ENCODE data around the gene DPF3. TPM values are rescaled to one million over a fixed set of nuclear protein-coding genes. Genes with fewer than 3 reads are reported as not detected.

DPF3 gene
- polyA plus RNA-seq, 1 experiment = 3.6 TPM

GRCh38 chr14:72685456-72685855, 208.4 kb downstream of the DPF3 start:
- no peak overlapping the region for H3K4me3 ChIP-seq (ENCODE audit: low read depth, low read length)
- no peaks in the 10 kb centered on the region for H3K27me3 ChIP-seq (ENCODE audit: control insufficient read depth, insufficient read depth, low read length)
- TF ChIP-seq, protein P1, sequence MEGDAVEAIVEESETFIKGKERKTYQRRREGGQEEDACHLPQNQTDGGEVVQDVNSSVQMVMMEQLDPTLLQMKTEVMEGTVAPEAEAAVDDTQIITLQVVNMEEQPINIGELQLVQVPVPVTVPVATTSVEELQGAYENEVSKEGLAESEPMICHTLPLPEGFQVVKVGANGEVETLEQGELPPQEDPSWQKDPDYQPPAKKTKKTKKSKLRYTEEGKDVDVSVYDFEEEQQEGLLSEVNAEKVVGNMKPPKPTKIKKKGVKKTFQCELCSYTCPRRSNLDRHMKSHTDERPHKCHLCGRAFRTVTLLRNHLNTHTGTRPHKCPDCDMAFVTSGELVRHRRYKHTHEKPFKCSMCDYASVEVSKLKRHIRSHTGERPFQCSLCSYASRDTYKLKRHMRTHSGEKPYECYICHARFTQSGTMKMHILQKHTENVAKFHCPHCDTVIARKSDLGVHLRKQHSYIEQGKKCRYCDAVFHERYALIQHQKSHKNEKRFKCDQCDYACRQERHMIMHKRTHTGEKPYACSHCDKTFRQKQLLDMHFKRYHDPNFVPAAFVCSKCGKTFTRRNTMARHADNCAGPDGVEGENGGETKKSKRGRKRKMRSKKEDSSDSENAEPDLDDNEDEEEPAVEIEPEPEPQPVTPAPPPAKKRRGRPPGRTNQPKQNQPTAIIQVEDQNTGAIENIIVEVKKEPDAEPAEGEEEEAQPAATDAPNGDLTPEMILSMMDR (IDR thresholded peaks at IDR 0.05; ENCODE audit: insufficient read depth, low read depth, low read length) = no peak
- no peaks in the 10 kb centered on the region; the same call in none of the 2 replicates for H3K36me3 ChIP-seq (ENCODE audit: control insufficient read depth, insufficient read depth, low read length)
- ChIA-PET CTCF (no interaction called here), POLR2A (no interaction called here)
- DNase-seq (ENCODE audit: low read depth) = no peak

GRCh38 chr14:72683787-72684186, 210.1 kb downstream of the DPF3 start:
- Histone ChIP-seq H3K27me3 (ENCODE audit: control insufficient read depth, insufficient read depth, low read length) (no peaks in the 10 kb centered on the region), H3K4me3 (ENCODE audit: low read depth, low read length) (no peak overlapping the region), H3K36me3 (ENCODE audit: control insufficient read depth, insufficient read depth, low read length) (no peaks in the 10 kb centered on the region; the same call in 1 of the 2 replicates)
- TF ChIP-seq, protein P1 (IDR thresholded peaks at IDR 0.05; ENCODE audit: insufficient read depth, low read depth, low read length) = no peak
- POLR2A ChIA-PET = no interaction called here
- DNase-seq (ENCODE audit: low read depth) = no peak
- CTCF ChIA-PET = no interaction called here

DNA sequence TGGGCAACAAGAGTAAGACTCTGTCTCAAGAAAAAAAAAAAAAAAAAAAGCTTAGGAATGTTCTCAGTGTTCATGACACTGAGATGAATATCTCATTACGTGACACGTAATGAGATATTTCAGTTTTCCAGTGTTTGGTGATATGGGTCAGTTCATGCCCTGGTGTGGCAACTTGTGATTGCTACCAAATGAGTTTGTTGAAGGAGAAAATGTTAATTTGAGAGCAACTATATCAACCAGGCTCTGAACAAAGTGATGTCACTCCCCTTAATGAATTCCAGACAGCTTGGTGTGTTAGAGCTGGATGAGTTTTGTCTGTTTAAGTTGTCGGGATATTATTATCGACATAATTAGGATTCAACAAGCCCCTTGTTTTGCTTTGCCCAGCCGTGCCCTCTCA, 211.7 kb downstream of the DPF3 start:
- POLR2A ChIA-PET = interaction anchor here (0.6 kb wide), 3 partner anchors 123 to 556 kb away, joined by 3 to 6 read pairs (median 4); no protein-coding TSS in a partner anchor

DNA sequence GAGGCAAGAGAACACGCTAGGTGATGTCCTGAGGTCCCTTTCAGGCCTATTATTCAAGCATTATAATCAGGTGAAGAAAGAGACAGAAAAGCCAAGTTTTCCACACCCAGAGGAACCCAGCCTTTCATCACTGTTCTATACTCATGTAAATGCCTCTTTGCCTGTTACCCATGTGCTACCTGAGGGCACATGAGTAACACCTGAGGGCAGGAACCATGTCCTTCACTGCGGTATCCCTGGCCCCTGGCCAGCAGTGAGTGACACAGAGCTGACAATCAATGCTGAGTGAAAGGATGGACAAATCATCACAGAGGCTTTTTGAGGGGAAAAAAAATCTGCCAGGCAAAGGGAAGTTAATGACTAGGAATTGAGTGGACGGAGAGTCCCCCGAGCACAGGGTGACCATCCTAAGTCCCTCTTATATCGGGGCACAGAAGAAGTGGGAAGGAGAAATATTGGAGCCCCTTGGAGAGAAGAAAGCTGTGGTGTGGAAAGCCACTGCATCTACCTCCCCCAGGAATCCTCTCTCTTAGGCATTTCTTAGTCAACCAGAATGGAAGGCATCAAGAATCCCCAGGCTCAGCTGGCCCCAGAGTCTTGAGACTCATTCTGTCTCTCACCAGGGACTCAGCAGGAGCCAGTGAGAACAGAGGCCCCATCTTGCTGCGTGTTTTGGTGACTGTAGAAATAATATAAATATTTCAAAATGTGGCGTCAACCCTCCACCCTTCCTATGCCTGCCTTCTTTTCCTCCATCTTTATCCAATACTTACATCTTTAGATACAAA, 212.9 kb downstream of the DPF3 start:
- TF ChIP-seq, protein P1 (IDR thresholded peaks at IDR 0.05; ENCODE audit: insufficient read depth, low read depth, low read length) = no peak
- Histone ChIP-seq H3K4me3 (ENCODE audit: low read depth, low read length) (no peak overlapping the region), H3K36me3 (ENCODE audit: control insufficient read depth, insufficient read depth, low read length) (no peaks in the 10 kb centered on the region; the same call in 1 of the 2 replicates), H3K27me3 (ENCODE audit: control insufficient read depth, insufficient read depth, low read length) (no peaks in the 10 kb centered on the region)
- CTCF ChIA-PET = no interaction called here
- no peak for DNase-seq (ENCODE audit: low read depth)
- POLR2A ChIA-PET = no interaction called here

More for the DNA sequence above, 211.7 kb downstream of the DPF3 start:
- Histone ChIP-seq H3K4me3 (ENCODE audit: low read depth, low read length) (no peak overlapping the region), H3K27me3 (ENCODE audit: control insufficient read depth, insufficient read depth, low read length) (no peaks in the 10 kb centered on the region), H3K36me3 (ENCODE audit: control insufficient read depth, insufficient read depth, low read length) (no peaks in the 10 kb centered on the region)
- peak; percentile 71 for DNase-seq (ENCODE audit: low read depth)
- CTCF ChIA-PET = interaction anchor here (1.1 kb wide), 1 partner anchor 168 kb away, joined by 3 read pairs; no protein-coding TSS in a partner anchor
- TF ChIP-seq, protein P1 (IDR thresholded peaks at IDR 0.05; ENCODE audit: insufficient read depth, low read depth, low read length) = no peak

DNA sequence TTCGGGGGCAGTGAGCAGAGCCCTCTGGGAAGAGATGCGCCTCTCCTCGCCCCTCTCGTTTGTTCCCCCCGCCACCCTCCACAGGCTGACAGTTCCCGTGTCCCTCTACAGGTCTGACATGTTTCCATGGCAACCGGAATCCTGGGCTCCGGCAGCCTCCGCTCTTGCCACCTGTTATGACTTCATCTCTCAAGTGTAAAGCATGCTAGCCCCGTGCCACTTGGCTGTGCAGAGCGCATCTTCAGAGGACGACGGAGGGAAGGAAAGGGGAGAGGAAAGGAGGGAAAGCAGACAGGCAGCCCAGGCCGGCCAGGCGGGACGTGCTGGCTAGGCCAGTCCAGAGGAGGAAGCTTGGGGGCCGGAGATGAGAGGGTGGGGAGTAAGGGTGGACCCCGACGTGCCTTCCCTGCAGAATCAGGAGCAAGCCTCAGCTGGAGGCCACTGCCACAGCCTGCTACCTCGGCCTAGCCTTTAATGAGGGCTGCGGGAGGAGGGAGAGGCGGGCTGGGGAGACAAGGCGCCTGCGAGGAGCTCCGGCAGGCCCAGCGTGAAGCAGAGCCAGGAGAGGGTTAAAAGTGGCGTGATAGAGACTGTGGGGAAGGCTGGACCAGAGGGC, 214.3 kb downstream of the DPF3 start:
- DNase-seq (ENCODE audit: low read depth) = no peak
- H3K36me3 ChIP-seq (ENCODE audit: control insufficient read depth, insufficient read depth, low read length) = no peaks in the 10 kb centered on the region; the same call in 1 of the 2 replicates
- CTCF ChIA-PET = interaction anchor here (1.2 kb wide), 1 partner anchor 10 kb away, joined by 3 read pairs; no protein-coding TSS in a partner anchor
- H3K4me3 ChIP-seq (ENCODE audit: low read depth, low read length) = no peak overlapping the region
- TF ChIP-seq, protein P1 (IDR thresholded peaks at IDR 0.05; ENCODE audit: insufficient read depth, low read depth, low read length) = no peak
- POLR2A ChIA-PET = no interaction called here
- H3K27me3 ChIP-seq (ENCODE audit: control insufficient read depth, insufficient read depth, low read length) = no peaks in the 10 kb centered on the region
